Esophagus squamous epithelium (tissue), 5 donors: ENCODE measurements around the gene SRD5A3. TPM values are rescaled to one million over a fixed set of nuclear protein-coding genes. Genes with fewer than 3 reads are reported as not detected.

Source experiments
- DNase-seq: peaks from one replicate; lab custom pipeline; 2025; lab: John Stamatoyannopoulos, UW
- H3K27ac ChIP-seq, 4 donors: fragments of 200-600 bp; sonication (generic); one replicate each; pipeline ENCODE4 v1.5.1; 2016 to 2019; ENCODE audit warnings: mild to moderate bottlenecking in 1 of 4
- H3K27me3 ChIP-seq, 4 donors: fragments of 200-600 bp; sonication (generic); 1 replicate in 3 of 4; 2 replicates in 1 of 4; pipeline versions ENCODE4 v1.5.1 to v1.6.0; 2017 to 2021; ENCODE audit warnings: antibody characterized with exemption in 1 of 4
- H3K36me3 ChIP-seq, 3 donors: fragments of 200-600 bp; sonication (generic); one replicate each; pipeline ENCODE4 v1.5.1; 2016 to 2019
- H3K4me1 ChIP-seq, 3 donors: fragments of 200-600 bp; sonication (generic); one replicate each; pipeline ENCODE4 v1.5.1; 2017 to 2019
- H3K4me3 ChIP-seq, 4 donors: fragments of 200-600 bp; sonication (generic); 1 replicate in 3 of 4; 2 replicates in 1 of 4; pipeline ENCODE4 v1.5.1; 2016 to 2019; ENCODE audit warnings: mild to moderate bottlenecking in 2 of 4, moderate library complexity in 1 of 4
- H3K9me3 ChIP-seq, 3 donors: fragments of 200-600 bp; sonication (generic); one replicate each; pipeline ENCODE4 v1.5.1; 2016 to 2019
- CTCF ChIP-seq, 6 experiments: fragments of 450-650 bp in 4 of 6; fragments of 200-600 bp in 2 of 6; sonication (generic) in 2 of 6; IDR thresholded peaks; one replicate each; pipeline ENCODE4 v1.5.1; 2016 to 2019; ENCODE audit warnings: antibody characterized with exemption in 6 of 6, mild to moderate bottlenecking in 4 of 6, moderate library complexity in 4 of 6
- POLR2A ChIP-seq, 4 donors: fragments of 450-650 bp; IDR thresholded peaks; one replicate each; pipeline ENCODE4 v1.6.1; 2017; ENCODE audit warnings: antibody characterized with exemption in 4 of 4, mild to moderate bottlenecking in 4 of 4, moderate library complexity in 3 of 4
- WGBS, 2 donors: methylation state at CpG; one replicate each; pipeline ENCODE4 v1.1.5; 2018; 5-methylcytosine and 5-hydroxymethylcytosine counted together
- intact Hi-C: fragments of 100-400 bp; cut with DNase I; formaldehyde crosslinking; loops from one replicate; pipeline ENCODE4 v1.15.0; 2022
- total RNA-seq, 4 donors: library from RNA; depleted of rRNA; stranded (reverse); fragments of >200 nt; gene quantifications; one replicate each; pipeline ENCODE4 v1.1.0, GENCODE V29; 2016
- donor health status: DM: yes; HTN: yes; CAD: no.

Gene SRD5A3
- total RNA-seq, 4 donors from 2014 or later = 9.9 to 28.1 (median 18.4) TPM

- Histone ChIP-seq H3K4me1 (peaks cover 0 to 9% (median 0%) of the 10 kb centered on the region in 3 donors), H3K36me3 (no peaks in the 10 kb centered on the region), H3K27ac (no peak overlapping the region), H3K4me3 (no peak overlapping the region), H3K27me3 (no peaks in the 10 kb centered on the region), H3K9me3 (no peaks in the 10 kb centered on the region)
- WGBS, 2 donors = 50 to 66% methylated on average over 13 of the region's 13 CpGs
- TF ChIP-seq POLR2A (IDR thresholded peaks at IDR 0.05) (no peak), CTCF (IDR thresholded peaks at IDR 0.05) (no peak)
- intact Hi-C loops = no loop called here
- no peak for DNase-seq
Measured at GRCh38 chr4:55378617-55379467, 32.8 kb downstream of the SRD5A3 start.

- no peaks in the 10 kb centered on the region for H3K36me3 ChIP-seq
- 73 to 94% methylated on average over 2 of the region's 2 CpGs for WGBS, 2 donors
- intact Hi-C loops = no loop called here
- H3K9me3 ChIP-seq = no peaks in the 10 kb centered on the region
- H3K27ac ChIP-seq = no peak overlapping the region
- H3K27me3 ChIP-seq = no peaks in the 10 kb centered on the region
- H3K4me3 ChIP-seq = no peak overlapping the region
- peaks cover 0 to 9% (median 0%) of the 10 kb centered on the region in 3 donors for H3K4me1 ChIP-seq
- TF ChIP-seq POLR2A (IDR thresholded peaks at IDR 0.05) = no peak
- no peak for TF ChIP-seq CTCF (IDR thresholded peaks at IDR 0.05)
- no peak for DNase-seq
Measured at GRCh38 chr4:55380576-55380975, 34.5 kb downstream of the SRD5A3 start.

- no peaks in the 10 kb centered on the region for H3K9me3 ChIP-seq
- no peak overlapping the region for H3K27ac ChIP-seq
- H3K4me3 ChIP-seq = no peak overlapping the region
- 87 to 95% methylated on average over 6 to 7 of the region's 7 CpGs for WGBS, 2 donors
- DNase-seq = no peak
- H3K27me3 ChIP-seq = no peaks in the 10 kb centered on the region
- intact Hi-C loops = no loop called here
- H3K4me1 ChIP-seq = peaks cover 0 to 9% (median 0%) of the 10 kb centered on the region in 3 donors
- TF ChIP-seq CTCF (IDR thresholded peaks at IDR 0.05) (no peak), POLR2A (IDR thresholded peaks at IDR 0.05) (no peak)
- no peaks in the 10 kb centered on the region for H3K36me3 ChIP-seq
Measured at GRCh38 chr4:55381502-55381901, 35.5 kb downstream of the SRD5A3 start.

- no peak for TF ChIP-seq CTCF (IDR thresholded peaks at IDR 0.05)
- TF ChIP-seq POLR2A (IDR thresholded peaks at IDR 0.05) = no peak
Measured at GRCh38 chr4:55382488-55383003, 36.5 kb downstream of the SRD5A3 start.

GRCh38 chr4:55385201-55385649 lies 39.2 kb downstream of the SRD5A3 start:
- Histone ChIP-seq H3K4me3 (no peak overlapping the region), H3K9me3 (no peaks in the 10 kb centered on the region), H3K4me1 (no peaks in the 10 kb centered on the region), H3K27ac (no peak overlapping the region), H3K36me3 (no peaks in the 10 kb centered on the region), H3K27me3 (no peaks in the 10 kb centered on the region)
- intact Hi-C loops = no loop called here
- 82 to 86% methylated on average over 3 of the region's 3 CpGs for WGBS, 2 donors
- DNase-seq = no peak
- TF ChIP-seq POLR2A (IDR thresholded peaks at IDR 0.05) = no peak
- no peak for TF ChIP-seq CTCF (IDR thresholded peaks at IDR 0.05)

More at GRCh38 chr4:55382488-55383003, 36.5 kb downstream of the SRD5A3 start:
- Histone ChIP-seq H3K27me3 (no peaks in the 10 kb centered on the region), H3K4me3 (no peak overlapping the region), H3K36me3 (no peaks in the 10 kb centered on the region), H3K9me3 (no peaks in the 10 kb centered on the region), H3K27ac (no peak overlapping the region), H3K4me1 (peaks cover 0 to 9% (median 0%) of the 10 kb centered on the region in 3 donors)
- intact Hi-C loops = no loop called here
- DNase-seq = no peak
- 86% methylated on average over 3 of the region's 3 CpGs for WGBS, 2 donors
